K562 (cell line): ENCODE measurements around the gene ANAPC5. TPM values are rescaled to one million over a fixed set of nuclear protein-coding genes. Genes with fewer than 3 reads are reported as not detected.

ENCODE experiments used
- E2F4 ChIP-seq: sonication (generic); formaldehyde crosslinking; IDR thresholded peaks from 2 replicates; pipeline ENCODE4 v1.8.0; 2022; ENCODE audit warnings: mild to moderate bottlenecking, low read depth, missing genetic modification reagents
- FOXO4 ChIP-seq: fragments of 450-650 bp; formaldehyde crosslinking; IDR thresholded peaks from 2 replicates; pipeline ENCODE4 v1.4.0; 2020; ENCODE audit warnings: mild to moderate bottlenecking, moderate library complexity
- HDAC3 ChIP-seq: fragments of 450-650 bp; IDR thresholded peaks from 2 replicates; pipeline ENCODE4 v1.6.1; 2018; ENCODE audit warnings: borderline replicate concordance, mild to moderate bottlenecking, moderate library complexity; ENCODE audit not compliant: partially characterized antibody
- KAT2B ChIP-seq: IDR thresholded peaks from one replicate; pipeline ENCODE4 v1.6.1; 2012; ENCODE audit warnings: low read depth, mild to moderate bottlenecking, control low read depth, inconsistent platforms, low read length, moderate library complexity
- KLF6 ChIP-seq: fragments of 250-450 bp; sonication (Bioruptor Pico); IDR thresholded peaks from 2 replicates; pipeline ENCODE4 v1.4.0; 2020; ENCODE audit warnings: mild to moderate bottlenecking, moderate library complexity, borderline replicate concordance
- PCBP2 ChIP-seq: fragments of 200-400 bp; formaldehyde crosslinking; IDR thresholded peaks from 2 replicates; pipeline ENCODE4 v1.6.1; 2018; ENCODE audit warnings: low read length, low read depth, mild to moderate bottlenecking, moderate library complexity; ENCODE audit not compliant: poor library complexity, severe bottlenecking
- PHB2 ChIP-seq: fragments of 450-650 bp; IDR thresholded peaks from 2 replicates; pipeline ENCODE4 v1.6.1; 2017; ENCODE audit warnings: low read depth
- SNRNP70 ChIP-seq: fragments of 200-400 bp; formaldehyde crosslinking; optimal IDR thresholded peaks from 2 replicates; pipeline ENCODE3; 2017; ENCODE audit warnings: low read depth, low read length
- XRCC4 ChIP-seq: IDR thresholded peaks from one replicate; pipeline ENCODE4 v1.6.1; 2011; ENCODE audit not compliant: insufficient read depth, insufficient read length; ENCODE audit errors: extremely low read depth
- ZBTB9 ChIP-seq: fragments of 450-650 bp; formaldehyde crosslinking; IDR thresholded peaks from 2 replicates; pipeline ENCODE4 v1.4.0; 2020; ENCODE audit warnings: mild to moderate bottlenecking, moderate library complexity
- ZNF165 ChIP-seq: fragments of 250-450 bp; sonication (Bioruptor Pico); IDR thresholded peaks from 2 replicates; pipeline ENCODE4 v1.4.0; 2020; ENCODE audit warnings: borderline replicate concordance
- ZNF551 ChIP-seq: fragments of 250-450 bp; sonication (Bioruptor Pico); IDR thresholded peaks from 2 replicates; pipeline ENCODE4 v1.5.0; 2021; ENCODE audit warnings: mild to moderate bottlenecking, moderate library complexity
- ZNF583 ChIP-seq: fragments of 250-450 bp; sonication (Bioruptor Pico); IDR thresholded peaks from 2 replicates; pipeline ENCODE4 v1.4.0; 2020
- ZNF644 ChIP-seq: fragments of 200-800 bp; sonication (Bioruptor generic); IDR thresholded peaks from 2 replicates; pipeline ENCODE4 v1.6.1; 2016; ENCODE audit warnings: low read depth, missing genetic modification characterization, missing compliant biosample characterization
- polyA plus RNA-seq, 8 experiments: library from polyadenylated mRNA; depleted of rRNA in 4 of 8; stranded (reverse) in 5 of 8; unstranded in 3 of 8; fragments of >200 nt; fragmentation: Nextera tagmentation in 2 of 8; fragmentation: Illumina TruSeq in 1 of 8; extraction: Ambion mirVana in 2 of 8; extraction: Trizol in 1 of 8; gene quantifications; 2 replicates each; pipeline versions ENCODE4 v1.2.1 to v1.2.3, GENCODE V29; 2011 to 2014; ENCODE audit warnings: inconsistent platforms in 1 of 8, missing spikeins in 1 of 8
- total RNA-seq, 7 experiments: library from RNA; depleted of rRNA in 6 of 7; stranded (reverse); fragments of >200 nt in 6 of 7; fragmentation: Illumina TruSeq in 2 of 7; extraction: Trizol in 2 of 7; gene quantifications; 2 replicates each; pipeline versions ENCODE4 v1.2.1 to v1.2.3, GENCODE V29; 2011 to 2021; ENCODE audit warnings: low replicate concordance in 1 of 7
- TF ChIP-seq, protein P1 (sequence below): fragments of 250-450 bp; sonication (Bioruptor Pico); IDR thresholded peaks from 2 replicates; pipeline ENCODE4 v1.4.0; 2020; ENCODE audit warnings: borderline replicate concordance
- TF ChIP-seq, protein P2 (sequence below): sonication (generic); formaldehyde crosslinking; IDR thresholded peaks from 2 replicates; pipeline ENCODE4 v1.8.0; 2023; ENCODE audit warnings: mild to moderate bottlenecking, missing genetic modification reagents

Gene ANAPC5
- total and polyA plus RNA-seq, 9 of the 15 experiments (the other 6 are each of a cell fraction or from before 2014, with no cell fraction given), result 136 to 315 (median 197) TPM

GRCh38 chr12:121351820-121352681 is at the start of gene ANAPC5 (continued):
- no peak for TF ChIP-seq ZBTB9
- TF ChIP-seq, protein P1, sequence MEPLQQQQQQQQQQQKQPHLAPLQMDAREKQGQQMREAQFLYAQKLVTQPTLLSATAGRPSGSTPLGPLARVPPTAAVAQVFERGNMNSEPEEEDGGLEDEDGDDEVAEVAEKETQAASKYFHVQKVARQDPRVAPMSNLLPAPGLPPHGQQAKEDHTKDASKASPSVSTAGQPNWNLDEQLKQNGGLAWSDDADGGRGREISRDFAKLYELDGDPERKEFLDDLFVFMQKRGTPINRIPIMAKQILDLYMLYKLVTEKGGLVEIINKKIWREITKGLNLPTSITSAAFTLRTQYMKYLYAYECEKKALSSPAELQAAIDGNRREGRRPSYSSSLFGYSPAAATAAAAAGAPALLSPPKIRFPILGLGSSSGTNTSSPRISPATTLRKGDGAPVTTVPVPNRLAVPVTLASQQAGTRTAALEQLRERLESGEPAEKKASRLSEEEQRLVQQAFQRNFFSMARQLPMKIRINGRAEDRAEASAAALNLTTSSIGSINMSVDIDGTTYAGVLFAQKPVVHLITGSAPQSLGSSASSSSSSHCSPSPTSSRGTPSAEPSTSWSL, result no peak
- no peak for TF ChIP-seq ZNF551 (CRISPR knock-in tag)
- TF ChIP-seq HDAC3, result no peak
- TF ChIP-seq E2F4, result no peak
- TF ChIP-seq PHB2, result no peak
- no peak for TF ChIP-seq SNRNP70
- no peak for TF ChIP-seq ZNF165 (CRISPR knock-in tag)
- TF ChIP-seq KAT2B, result no peak
- TF ChIP-seq XRCC4, result no peak
- TF ChIP-seq FOXO4 (CRISPR knock-in tag), result no peak
- TF ChIP-seq PCBP2, result no peak
- TF ChIP-seq, protein P2, sequence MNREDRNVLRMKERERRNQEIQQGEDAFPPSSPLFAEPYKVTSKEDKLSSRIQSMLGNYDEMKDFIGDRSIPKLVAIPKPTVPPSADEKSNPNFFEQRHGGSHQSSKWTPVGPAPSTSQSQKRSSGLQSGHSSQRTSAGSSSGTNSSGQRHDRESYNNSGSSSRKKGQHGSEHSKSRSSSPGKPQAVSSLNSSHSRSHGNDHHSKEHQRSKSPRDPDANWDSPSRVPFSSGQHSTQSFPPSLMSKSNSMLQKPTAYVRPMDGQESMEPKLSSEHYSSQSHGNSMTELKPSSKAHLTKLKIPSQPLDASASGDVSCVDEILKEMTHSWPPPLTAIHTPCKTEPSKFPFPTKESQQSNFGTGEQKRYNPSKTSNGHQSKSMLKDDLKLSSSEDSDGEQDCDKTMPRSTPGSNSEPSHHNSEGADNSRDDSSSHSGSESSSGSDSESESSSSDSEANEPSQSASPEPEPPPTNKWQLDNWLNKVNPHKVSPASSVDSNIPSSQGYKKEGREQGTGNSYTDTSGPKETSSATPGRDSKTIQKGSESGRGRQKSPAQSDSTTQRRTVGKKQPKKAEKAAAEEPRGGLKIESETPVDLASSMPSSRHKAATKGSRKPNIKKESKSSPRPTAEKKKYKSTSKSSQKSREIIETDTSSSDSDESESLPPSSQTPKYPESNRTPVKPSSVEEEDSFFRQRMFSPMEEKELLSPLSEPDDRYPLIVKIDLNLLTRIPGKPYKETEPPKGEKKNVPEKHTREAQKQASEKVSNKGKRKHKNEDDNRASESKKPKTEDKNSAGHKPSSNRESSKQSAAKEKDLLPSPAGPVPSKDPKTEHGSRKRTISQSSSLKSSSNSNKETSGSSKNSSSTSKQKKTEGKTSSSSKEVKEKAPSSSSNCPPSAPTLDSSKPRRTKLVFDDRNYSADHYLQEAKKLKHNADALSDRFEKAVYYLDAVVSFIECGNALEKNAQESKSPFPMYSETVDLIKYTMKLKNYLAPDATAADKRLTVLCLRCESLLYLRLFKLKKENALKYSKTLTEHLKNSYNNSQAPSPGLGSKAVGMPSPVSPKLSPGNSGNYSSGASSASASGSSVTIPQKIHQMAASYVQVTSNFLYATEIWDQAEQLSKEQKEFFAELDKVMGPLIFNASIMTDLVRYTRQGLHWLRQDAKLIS (CRISPR knock-in tag), result no peak
- TF ChIP-seq ZNF644 (tag), result no peak
- no peak for TF ChIP-seq ZNF583 (CRISPR knock-in tag)
- peak; percentile 63; the same call in 1 of the 2 replicates for TF ChIP-seq KLF6
